Heart left ventricle (tissue), 16 donors: Measurements from ENCODE around the gene REXO2. TPM values are rescaled to one million over a fixed set of nuclear protein-coding genes. Genes with fewer than 3 reads are reported as not detected.

Experiments
- ATAC-seq, 4 donors: fragments of 200-7000 bp; cut with Tn5 transposase; one replicate each; pipeline ENCODE4 v1.9.1; 2020 to 2022; ENCODE audit warnings: moderate library complexity in 4 of 4, mild to moderate bottlenecking in 3 of 4, moderate number of reproducible peaks in 1 of 4
- DNase-seq, 5 donors: peaks; one replicate each; pipeline ENCODE4 v3.0.0-alpha.2; 2020
- H3K27ac ChIP-seq, 12 donors: fragments of 200-600 bp; sonication (generic) in 4 of 12; one replicate each; pipeline versions ENCODE4 v1.5.0 to v1.8.0; 2016 to 2022; ENCODE audit warnings: mild to moderate bottlenecking in 2 of 12
- H3K27me3 ChIP-seq, 9 donors: fragments of 200-600 bp; sonication (generic) in 2 of 9; one replicate each; pipeline versions ENCODE4 v1.5.1 to v1.8.0; 2016 to 2022; ENCODE audit warnings: mild to moderate bottlenecking in 3 of 9
- H3K36me3 ChIP-seq, 9 donors: fragments of 200-600 bp; sonication (generic) in 2 of 9; one replicate each; pipeline versions ENCODE4 v1.5.0 to v1.8.0; 2018 to 2022; ENCODE audit warnings: mild to moderate bottlenecking in 2 of 9
- H3K4me1 ChIP-seq, 12 donors: fragments of 200-600 bp; sonication (generic) in 4 of 12; one replicate each; pipeline versions ENCODE4 v1.5.0 to v1.8.0; 2016 to 2022; ENCODE audit warnings: mild to moderate bottlenecking in 3 of 12
- H3K4me3 ChIP-seq, 12 donors: fragments of 200-600 bp; sonication (generic) in 4 of 12; one replicate each; pipeline versions ENCODE4 v1.5.0 to v1.8.0; 2017 to 2022; ENCODE audit warnings: mild to moderate bottlenecking in 9 of 12, moderate library complexity in 4 of 12
- H3K9me3 ChIP-seq, 12 donors: fragments of 200-600 bp; sonication (generic) in 4 of 12; one replicate each; pipeline versions ENCODE4 v1.5.0 to v1.8.0; 2016 to 2022; ENCODE audit warnings: mild to moderate bottlenecking in 1 of 12
- CTCF ChIP-seq, 12 donors: fragments of 200-600 bp; sonication (generic) in 4 of 12; IDR thresholded peaks; one replicate each; pipeline versions ENCODE4 v1.5.0 to v1.8.0; 2018 to 2022; ENCODE audit warnings: antibody characterized with exemption in 12 of 12, mild to moderate bottlenecking in 5 of 12
- POLR2A ChIP-seq, 2 donors: fragments of 450-650 bp; IDR thresholded peaks; one replicate each; pipeline ENCODE4 v1.6.1; 2017; ENCODE audit warnings: antibody characterized with exemption in 2 of 2, mild to moderate bottlenecking in 2 of 2, moderate library complexity in 2 of 2
- WGBS, 4 donors: extraction: QIAGEN DNeasy Blood & Tissue Kit in 2 of 4; methylation state at CpG; one replicate each; pipeline versions ENCODE4 v1.1.5 to v1.1.7; 2013 to 2018; 5-methylcytosine and 5-hydroxymethylcytosine counted together
- intact Hi-C, 10 donors: fragments of 100-400 bp; cut with DNase I; formaldehyde crosslinking; loops; one replicate each; pipeline versions ENCODE4 v1.11.1 to v1.14.2; 2022
- polyA plus RNA-seq, 2 donors: library from polyadenylated mRNA; stranded (reverse); fragments of 200-250 nt; gene quantifications; one replicate each; pipeline ENCODE4 v1.2.3, GENCODE V29; 2013
- total RNA-seq, 9 donors: library from RNA; depleted of rRNA in 2 of 9; stranded (reverse); fragments of >200 nt in 2 of 9; fragmentation: NEBNext Ultra II Directional in 3 of 9; extraction: Animal tissue kit (Norgen Biotek cat#: 25700) in 3 of 9; gene quantifications; one replicate each; pipeline versions ENCODE4 v1.1.0 to v1.2.4, GENCODE V29; 2016 to 2023
- donor health status: ischemic (EF 13 %, LVEDD 7.1; RV severe dilation, severe dysfunction).
- donor health status: healthy with polysubstance abuse.
- donor health status: DM: no; HTN: yes; CAD: no.
- donor health status: DM: no; HTN: no; CAD: no.
- donor health status: ischemic (EF 25% LVEDD 6.9; RV normal size, moderate dysfunction).
- donor health status: ischemic (EF 25% LVEDD 5.7; RV mildly dilated, moderate dysfunction).
- donor health status: healthy.
- donor health status: DM: yes; HTN: yes; CAD: no.
- donor health status: ischemic (EF 35%, LVEDD 5.7; RV mildly dilated, moderate dysfunction).
- donor health status: nonischemic (EF 11% LVEDD 7.7; RV severe dilation, severe dysfunction).
- donor health status: DM: yes; HTN: yes; CAD: no.
- donor health status: PGD.
- donor health status: ischemic (EF 29% LVEDD 5.4; RV normal size, mild dysfunction).
- donor health status: nonischemic (EF 23%, LVEDD 6.1; RV moderate dilation, normal function).

The REXO2 gene
- total and polyA plus RNA-seq, 11 donors: 136 to 235 (median 193) TPM

- no peak for ATAC-seq
- H3K36me3 ChIP-seq: peaks cover 0 to 6% (median 0%) of the 10 kb centered on the region in 9 donors
- no peak for DNase-seq
- 58 to 76% (median 70%) methylated on average over 6 of the region's 6 CpGs for WGBS, 4 donors
- no peak overlapping the region for H3K27ac ChIP-seq
- TF ChIP-seq POLR2A (IDR thresholded peaks at IDR 0.05): no peak
- TF ChIP-seq CTCF (IDR thresholded peaks at IDR 0.05): no peak
- H3K9me3 ChIP-seq: no peaks in the 10 kb centered on the region
- no peaks in the 10 kb centered on the region for H3K27me3 ChIP-seq
- peaks cover 0 to 37% (median 21%) of the 10 kb centered on the region in 12 donors for H3K4me1 ChIP-seq
- intact Hi-C loops: loop anchor here in 8 of 10 donors (2.0 to 10.0 kb wide), 4 partner anchors 36 to 404 kb away; partner anchors contain the start of genes C11orf71 (in 7 of the 8) and RBM7 (in 7 of the 8)
- H3K4me3 ChIP-seq: peak overlapping the region in 1 of 12 donors; percentile 91
Measured at GRCh38 chr11:114438303-114438702, 964 bp upstream of the REXO2 start.

GRCh38 chr11:114440121-114440860 lies 1.0 kb downstream of the REXO2 start:
- Histone ChIP-seq H3K9me3 (no peaks in the 10 kb centered on the region), H3K27ac (peak overlapping the region; percentile 35 to 95 (median 88)), H3K27me3 (no peaks in the 10 kb centered on the region), H3K4me1 (peaks cover 0 to 45% (median 25%) of the 10 kb centered on the region in 12 donors), H3K36me3 (peaks cover 0 to 23% (median 10%) of the 10 kb centered on the region in 9 donors), H3K4me3 (peak overlapping the region; percentile 66 to 96 (median 88))
- 12 to 19% (median 15%) methylated on average over 10 of the region's 10 CpGs for WGBS, 4 donors
- intact Hi-C loops: loop anchor here in 4 of 10 donors (2.0 to 10.0 kb wide), 4 partner anchors 38 to 95 kb away; partner anchors contain the start of genes C11orf71 (in 1 of the 4) and RBM7 (in 1 of the 4)
- TF ChIP-seq POLR2A (IDR thresholded peaks at IDR 0.05): no peak
- TF ChIP-seq CTCF (IDR thresholded peaks at IDR 0.05): no peak
- DNase-seq: no peak
- peak in 1 of 4 donors; percentile 41 for ATAC-seq

GRCh38 chr11:114440971-114441763 lies 1.9 kb downstream of the REXO2 start:
- 66 to 76% (median 68%) methylated on average over 7 of the region's 7 CpGs for WGBS, 4 donors
- DNase-seq (no peak), ATAC-seq (no peak)
- intact Hi-C loops: loop anchor here in 4 of 10 donors (2.0 to 10.0 kb wide), 4 partner anchors 39 to 96 kb away; partner anchors contain the start of genes C11orf71 (in 1 of the 4) and RBM7 (in 1 of the 4)
- TF ChIP-seq POLR2A (IDR thresholded peaks at IDR 0.05) (no peak), CTCF (IDR thresholded peaks at IDR 0.05) (no peak)
- H3K4me1 ChIP-seq: peaks cover 0 to 51% (median 26%) of the 10 kb centered on the region in 12 donors
- no peaks in the 10 kb centered on the region for H3K27me3 ChIP-seq
- H3K4me3 ChIP-seq: peak overlapping the region in 9 of 12 donors; percentile 82 to 96 (median 90)
- peaks cover 0 to 32% (median 17%) of the 10 kb centered on the region in 9 donors for H3K36me3 ChIP-seq
- no peaks in the 10 kb centered on the region for H3K9me3 ChIP-seq
- peak overlapping the region in 9 of 12 donors; percentile 79 to 95 (median 88) for H3K27ac ChIP-seq
